ENCODE results near the gene ARHGAP10.

The ARHGAP10 gene

DNA sequence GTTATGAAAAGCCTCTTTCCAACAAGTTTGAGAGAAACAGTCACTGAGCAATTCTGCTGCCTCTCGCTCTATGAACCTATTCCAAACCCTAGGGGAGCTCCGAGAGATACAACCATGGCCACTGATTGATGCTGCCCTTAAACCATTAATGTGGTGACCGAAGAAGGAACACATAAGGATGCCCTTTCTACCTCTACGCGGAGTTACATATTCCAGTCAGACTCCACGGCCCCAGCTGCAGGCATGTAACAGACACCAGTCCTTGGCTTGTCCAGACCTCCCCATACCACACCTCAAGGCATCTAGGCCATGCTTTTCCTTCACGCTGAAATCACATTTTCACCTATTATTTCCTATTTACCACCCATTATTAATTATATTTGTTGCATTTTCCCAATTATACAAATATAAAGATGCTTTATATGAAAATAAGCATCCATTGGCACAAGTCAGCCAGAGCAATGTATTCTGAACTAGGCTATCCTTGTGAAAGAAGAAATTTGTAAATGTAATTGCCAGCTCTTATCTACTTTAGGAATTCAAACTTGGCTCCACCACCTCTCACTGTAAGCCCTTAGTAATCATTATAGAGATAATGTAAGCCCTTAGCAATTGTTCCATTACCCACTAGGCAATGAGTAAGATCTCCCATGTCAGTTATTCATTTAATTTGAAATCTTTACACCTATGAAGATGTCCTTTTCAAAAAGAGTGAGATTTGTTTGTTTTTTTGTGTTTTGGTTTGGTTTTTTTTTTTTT lies 371.9 kb downstream of the ARHGAP10 start:
- no peak for FAIRE-seq

- no peak for FAIRE-seq
These were observed 376.9 kb downstream of the ARHGAP10 start for GRCh38 chr4:148108766-148109165.

DNA sequence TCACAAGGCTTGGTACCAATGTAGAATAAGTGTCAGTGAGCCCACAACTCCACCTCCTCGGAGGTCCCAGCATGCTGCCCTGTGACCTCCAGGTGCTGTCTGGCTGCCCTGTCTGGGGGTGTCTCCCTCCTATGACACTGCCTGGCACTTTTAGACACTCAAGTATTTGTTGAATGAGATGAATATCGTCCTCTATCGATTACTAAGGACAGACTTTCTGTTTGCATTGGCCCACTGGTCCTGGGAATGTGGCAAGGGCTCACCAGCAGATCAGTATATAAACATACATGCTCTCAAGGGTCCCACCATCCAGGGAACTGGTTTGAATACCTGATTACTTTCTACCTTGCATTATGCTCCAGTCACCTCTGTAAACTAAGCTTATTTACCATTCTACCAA lies 377.3 kb downstream of the ARHGAP10 start:
- FAIRE-seq, result no peak

DNA sequence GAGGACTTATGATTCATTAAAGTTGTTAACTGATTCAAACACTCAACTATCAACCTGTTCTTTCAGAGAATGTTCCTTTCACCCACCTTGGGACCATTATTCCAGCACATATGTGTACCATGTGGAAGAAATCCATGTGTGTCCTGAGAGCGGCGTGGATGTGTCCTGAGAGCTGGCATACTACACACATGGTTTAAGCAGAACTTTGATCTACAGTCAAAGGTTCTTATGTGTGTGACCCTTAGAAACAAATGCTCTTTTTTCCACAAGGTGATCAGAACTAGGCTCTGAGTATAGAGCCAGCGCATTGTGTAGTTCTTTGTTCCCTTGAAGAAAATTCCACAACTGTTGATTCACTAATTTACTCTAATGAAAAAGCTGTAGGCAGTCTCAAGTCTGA lies 378.3 kb downstream of the ARHGAP10 start:
- no peak for FAIRE-seq

DNA sequence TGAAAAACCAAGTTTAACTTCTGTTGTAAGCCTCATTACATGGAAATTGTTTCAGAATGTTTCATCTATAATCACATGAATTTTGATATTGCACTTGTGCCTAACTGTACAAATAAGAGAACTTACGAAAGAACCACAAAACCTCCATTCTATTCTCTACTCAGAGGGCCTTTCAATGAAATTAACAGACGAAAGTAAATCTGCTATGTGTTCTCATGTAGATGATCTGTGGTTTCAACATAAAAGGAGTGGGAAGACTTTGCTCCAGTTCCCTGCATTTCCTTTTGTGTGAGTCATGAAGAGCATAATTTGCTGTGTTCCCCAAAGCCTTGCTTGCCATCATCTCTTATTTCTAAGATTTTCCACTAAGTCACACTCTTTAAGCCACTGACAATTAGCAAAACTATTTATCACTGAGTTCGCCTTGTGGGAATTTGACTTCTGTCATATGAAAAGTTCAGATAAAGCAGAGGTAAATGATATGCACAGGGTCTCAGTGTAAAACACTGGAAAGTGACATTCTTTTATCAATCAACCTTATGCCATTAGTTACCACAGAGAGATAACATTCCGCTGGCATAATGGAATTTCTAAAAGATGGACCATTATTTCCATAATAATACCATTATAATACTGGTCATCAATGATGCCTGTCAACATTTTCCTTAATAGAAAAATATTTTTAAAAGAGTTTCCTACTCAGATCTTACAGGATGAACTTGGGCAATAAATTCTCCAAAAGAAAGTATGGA lies 380.5 kb downstream of the ARHGAP10 start:
- no peak for FAIRE-seq

GRCh38 chr4:148114436-148114835 lies 382.5 kb downstream of the ARHGAP10 start:
- FAIRE-seq, result no peak

DNA sequence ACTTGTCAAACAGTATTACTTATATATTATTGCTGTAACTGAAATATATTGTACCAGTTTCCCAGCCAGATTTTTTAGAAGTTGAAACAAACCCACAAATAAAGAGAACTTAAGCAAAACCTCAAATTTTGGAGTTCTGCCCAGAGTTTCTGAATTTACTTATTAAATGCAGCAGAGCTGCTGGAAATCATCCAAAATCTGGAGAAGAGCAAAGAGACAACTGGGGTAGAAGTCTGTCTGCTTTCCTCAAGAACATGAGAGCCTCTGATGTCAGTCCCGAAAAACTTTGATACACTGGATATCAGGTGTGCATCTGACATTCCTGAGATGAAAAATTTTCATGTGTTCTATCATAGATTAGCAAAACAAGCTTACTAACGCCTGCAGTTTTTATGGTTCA lies 384.4 kb downstream of the ARHGAP10 start:
- peak; percentile 80 for FAIRE-seq

GRCh38 chr4:148116969-148117368 lies 385.1 kb downstream of the ARHGAP10 start:
- no peak for FAIRE-seq

DNA sequence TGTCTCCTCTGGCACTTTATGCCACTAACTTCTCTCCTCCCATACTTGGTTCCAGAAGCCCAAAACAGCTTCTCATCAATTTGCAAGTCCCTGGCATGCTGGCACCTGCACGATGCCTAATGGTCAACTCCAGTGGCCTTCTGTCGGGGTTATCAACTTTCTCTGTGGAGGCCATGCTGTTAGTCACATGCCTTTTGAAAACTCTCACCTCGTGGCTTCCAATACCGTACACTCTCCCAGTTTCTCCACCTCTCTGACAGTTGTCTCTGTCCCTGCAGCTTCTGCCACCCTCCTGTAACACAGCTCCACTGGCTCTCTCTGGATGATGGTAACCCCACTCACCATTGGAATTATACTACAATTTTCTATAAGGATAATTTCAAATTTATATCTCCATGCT lies 386.3 kb downstream of the ARHGAP10 start:
- FAIRE-seq, result no peak

DNA sequence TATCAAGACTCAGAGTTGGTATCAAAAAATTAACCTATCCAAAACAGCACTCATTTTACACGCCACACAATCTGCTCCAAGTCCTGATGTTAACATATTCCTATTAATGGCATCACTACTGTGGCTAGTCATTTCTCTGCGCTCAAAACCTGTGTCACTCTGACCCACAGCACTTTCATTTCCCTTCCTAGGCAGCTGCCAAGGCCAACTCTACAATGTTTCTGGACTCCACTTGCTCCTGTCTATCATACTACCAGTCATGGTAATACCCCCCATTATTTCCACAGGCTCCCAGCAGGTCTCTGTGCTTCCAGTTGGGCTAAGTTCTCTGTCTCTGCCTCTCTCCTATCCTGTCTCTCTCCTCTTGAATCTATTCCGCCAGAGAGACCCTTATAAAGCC lies 386.7 kb downstream of the ARHGAP10 start:
- FAIRE-seq, result no peak

DNA sequence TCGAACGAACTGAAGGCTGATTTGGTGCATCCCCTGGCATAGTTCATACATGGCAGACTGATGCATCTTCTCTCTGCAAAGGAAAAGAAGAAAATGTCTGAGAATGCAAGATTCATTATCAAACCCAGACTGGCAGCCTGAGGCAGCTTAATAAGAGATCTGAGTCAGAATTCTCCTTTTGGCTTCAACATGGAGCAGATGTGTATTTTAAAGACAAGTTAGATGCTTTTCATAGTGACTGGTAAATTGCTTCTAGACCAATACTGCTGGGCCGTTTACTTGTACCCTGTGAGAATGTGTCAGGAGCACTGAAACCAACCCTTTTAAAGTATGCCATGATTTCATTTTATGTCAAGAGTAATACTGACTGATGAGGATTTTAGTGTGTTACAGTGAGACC lies 388.3 kb downstream of the ARHGAP10 start:
- FAIRE-seq, result no peak
